ENCODE results near the gene EDIL3.
A peak's percentile ranks its signal among the peaks of the same experiment; 100 is the strongest.

EDIL3 gene

GRCh38 chr5:83988293-83988685 lies 396.4 kb downstream of the EDIL3 start:
- H2BK120ac ChIP-seq (ENCODE audit: low read depth, low read length), result no peak overlapping the region
- no peak overlapping the region for H3K27ac ChIP-seq (ENCODE audit: low read length, poor library complexity, severe bottlenecking)
- H2AK5ac ChIP-seq (ENCODE audit: low read length, severe bottlenecking), result peak overlapping the region; percentile 28
- peaks cover 3% of the 10 kb centered on the region for H3K4me1 ChIP-seq (ENCODE audit: control insufficient read depth, insufficient read depth, low read depth, low read length)
- no peak overlapping the region for H3K4ac ChIP-seq (ENCODE audit: low read depth in 1 of 2, low read length in 2 of 2)
- no peak overlapping the region for H4K8ac ChIP-seq (ENCODE audit: low read length)
- H2BK12ac ChIP-seq (ENCODE audit: low read length in 2 of 2), result no peak overlapping the region
- H3K36me3 ChIP-seq (ENCODE audit: control insufficient read depth in 1 of 2, insufficient read depth in 2 of 2, low read depth in 1 of 2, low read length in 2 of 2), result no peaks in the 10 kb centered on the region
- H4K91ac ChIP-seq (ENCODE audit: low read length), result no peak overlapping the region
- no peak overlapping the region for H3K4me2 ChIP-seq (ENCODE audit: low read length, poor library complexity, severe bottlenecking)
- peaks cover 15% of the 10 kb centered on the region for H3K79me1 ChIP-seq (replicated peaks; ENCODE audit: low read length, poor library complexity, severe bottlenecking)
- H3K14ac ChIP-seq (ENCODE audit: low read length in 2 of 2), result no peak overlapping the region
- no peak overlapping the region for H3K9ac ChIP-seq (ENCODE audit: low read length)
- H3K23ac ChIP-seq (ENCODE audit: low read length in 2 of 2), result no peak overlapping the region
- H2BK5ac ChIP-seq (ENCODE audit: low read depth, low read length, poor library complexity, severe bottlenecking), result no peak overlapping the region
- H2BK15ac ChIP-seq (ENCODE audit: low read depth, poor library complexity, severe bottlenecking), result no peak overlapping the region
- no peak overlapping the region for H3K18ac ChIP-seq (ENCODE audit: low read depth in 1 of 2, low read length in 2 of 2)
- H3K27me3 ChIP-seq (ENCODE audit: control insufficient read depth in 1 of 2, insufficient read depth in 1 of 2, low read length in 2 of 2), result no peaks in the 10 kb centered on the region
- DNase-seq, result no peak
- no peak overlapping the region for H3K4me3 ChIP-seq (ENCODE audit: insufficient read depth in 1 of 2, low read depth in 1 of 2, low read length in 2 of 2)
- no peaks in the 10 kb centered on the region for H3K9me3 ChIP-seq (ENCODE audit: control insufficient read depth, low read length)
- no peak overlapping the region for H2AFZ ChIP-seq (ENCODE audit: low read depth, low read length)

DNA sequence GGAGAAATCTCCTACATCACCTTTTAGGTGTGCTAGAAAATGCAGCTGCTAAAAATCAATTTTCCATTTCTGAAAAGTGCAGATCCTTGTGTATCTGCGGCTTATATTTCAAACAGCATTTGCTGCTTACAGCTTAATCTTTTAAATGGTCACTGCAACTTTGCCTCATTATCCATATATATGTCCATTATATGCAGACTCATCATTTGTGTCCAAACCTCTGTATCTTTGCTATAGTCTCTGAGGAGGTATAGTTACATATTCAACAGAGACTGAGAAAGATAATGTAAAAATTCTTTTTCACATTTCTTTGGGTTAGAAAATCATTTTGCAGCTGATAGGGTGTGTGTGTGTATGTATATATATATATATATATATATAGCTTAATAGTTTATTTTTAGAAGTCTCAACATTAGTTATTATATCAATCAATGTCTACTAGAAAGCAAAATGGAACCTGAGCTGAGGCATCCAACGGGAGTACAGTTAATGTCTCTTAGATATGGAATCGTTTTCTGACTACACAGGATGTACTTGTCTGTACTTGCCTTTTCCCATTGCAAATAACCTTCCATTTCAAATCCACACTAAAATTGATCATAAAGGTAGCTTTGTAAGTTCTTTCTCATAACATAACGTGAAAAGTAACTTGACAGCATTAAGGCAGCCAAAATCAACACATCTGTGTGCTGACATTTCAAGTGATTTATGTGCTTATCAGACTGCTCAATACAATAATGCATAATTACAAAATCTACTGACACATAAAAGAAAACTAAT lies 397.0 kb downstream of the EDIL3 start:
- Histone ChIP-seq H3K27ac (ENCODE audit: low read length, poor library complexity, severe bottlenecking) (no peak overlapping the region), H3K9ac (ENCODE audit: low read length) (no peak overlapping the region), H3K36me3 (ENCODE audit: control insufficient read depth in 1 of 2, insufficient read depth in 2 of 2, low read depth in 1 of 2, low read length in 2 of 2) (no peaks in the 10 kb centered on the region), H4K8ac (ENCODE audit: low read length) (no peak overlapping the region), H3K4me3 (ENCODE audit: insufficient read depth in 1 of 2, low read depth in 1 of 2, low read length in 2 of 2) (no peak overlapping the region), H3K4me1 (ENCODE audit: control insufficient read depth, insufficient read depth, low read depth, low read length) (peaks cover 2% of the 10 kb centered on the region), H2BK5ac (ENCODE audit: low read depth, low read length, poor library complexity, severe bottlenecking) (no peak overlapping the region), H2BK12ac (ENCODE audit: low read length in 2 of 2) (no peak overlapping the region), H2BK120ac (ENCODE audit: low read depth, low read length) (no peak overlapping the region), H2AK5ac (ENCODE audit: low read length, severe bottlenecking) (no peak overlapping the region), H3K18ac (ENCODE audit: low read depth in 1 of 2, low read length in 2 of 2) (no peak overlapping the region), H3K4ac (ENCODE audit: low read depth in 1 of 2, low read length in 2 of 2) (no peak overlapping the region), H3K27me3 (ENCODE audit: control insufficient read depth in 1 of 2, insufficient read depth in 1 of 2, low read length in 2 of 2) (no peaks in the 10 kb centered on the region), H3K23ac (ENCODE audit: low read length in 2 of 2) (no peak overlapping the region), H3K4me2 (ENCODE audit: low read length, poor library complexity, severe bottlenecking) (no peak overlapping the region), H2AFZ (ENCODE audit: low read depth, low read length) (no peak overlapping the region), H3K14ac (ENCODE audit: low read length in 2 of 2) (no peak overlapping the region), H4K91ac (ENCODE audit: low read length) (no peak overlapping the region), H3K79me1 (replicated peaks; ENCODE audit: low read length, poor library complexity, severe bottlenecking) (peaks cover 15% of the 10 kb centered on the region), H2BK15ac (ENCODE audit: low read depth, poor library complexity, severe bottlenecking) (no peak overlapping the region), H3K9me3 (ENCODE audit: control insufficient read depth, low read length) (no peaks in the 10 kb centered on the region)
- WGBS, result 86% methylated on average over 4 of the region's 4 CpGs
- DNase-seq, result no peak

GRCh38 chr5:83983852-83984251 lies 400.8 kb downstream of the EDIL3 start:
- no peak for DNase-seq
- Histone ChIP-seq H3K4me1 (ENCODE audit: control insufficient read depth, insufficient read depth, low read depth, low read length) (no peaks in the 10 kb centered on the region), H3K23ac (ENCODE audit: low read length in 2 of 2) (no peak overlapping the region), H4K91ac (ENCODE audit: low read length) (no peak overlapping the region), H3K9me3 (ENCODE audit: control insufficient read depth, low read length) (no peaks in the 10 kb centered on the region), H3K79me1 (replicated peaks; ENCODE audit: low read length, poor library complexity, severe bottlenecking) (peaks cover 16% of the 10 kb centered on the region), H3K9ac (ENCODE audit: low read length) (no peak overlapping the region), H3K4me2 (ENCODE audit: low read length, poor library complexity, severe bottlenecking) (no peak overlapping the region), H3K4ac (ENCODE audit: low read depth in 1 of 2, low read length in 2 of 2) (no peak overlapping the region), H3K27ac (ENCODE audit: low read length, poor library complexity, severe bottlenecking) (no peak overlapping the region), H2AK5ac (ENCODE audit: low read length, severe bottlenecking) (no peak overlapping the region), H3K14ac (ENCODE audit: low read length in 2 of 2) (no peak overlapping the region), H3K27me3 (ENCODE audit: control insufficient read depth in 1 of 2, insufficient read depth in 1 of 2, low read length in 2 of 2) (no peaks in the 10 kb centered on the region), H4K8ac (ENCODE audit: low read length) (no peak overlapping the region), H2AFZ (ENCODE audit: low read depth, low read length) (no peak overlapping the region), H2BK15ac (ENCODE audit: low read depth, poor library complexity, severe bottlenecking) (no peak overlapping the region), H2BK5ac (ENCODE audit: low read depth, low read length, poor library complexity, severe bottlenecking) (no peak overlapping the region), H3K36me3 (ENCODE audit: control insufficient read depth in 1 of 2, insufficient read depth in 2 of 2, low read depth in 1 of 2, low read length in 2 of 2) (no peaks in the 10 kb centered on the region), H2BK120ac (ENCODE audit: low read depth, low read length) (no peak overlapping the region), H2BK12ac (ENCODE audit: low read length in 2 of 2) (no peak overlapping the region), H3K18ac (ENCODE audit: low read depth in 1 of 2, low read length in 2 of 2) (no peak overlapping the region), H3K4me3 (ENCODE audit: insufficient read depth in 1 of 2, low read depth in 1 of 2, low read length in 2 of 2) (no peak overlapping the region)
- 96% methylated on average over 4 of the region's 4 CpGs for WGBS

DNA sequence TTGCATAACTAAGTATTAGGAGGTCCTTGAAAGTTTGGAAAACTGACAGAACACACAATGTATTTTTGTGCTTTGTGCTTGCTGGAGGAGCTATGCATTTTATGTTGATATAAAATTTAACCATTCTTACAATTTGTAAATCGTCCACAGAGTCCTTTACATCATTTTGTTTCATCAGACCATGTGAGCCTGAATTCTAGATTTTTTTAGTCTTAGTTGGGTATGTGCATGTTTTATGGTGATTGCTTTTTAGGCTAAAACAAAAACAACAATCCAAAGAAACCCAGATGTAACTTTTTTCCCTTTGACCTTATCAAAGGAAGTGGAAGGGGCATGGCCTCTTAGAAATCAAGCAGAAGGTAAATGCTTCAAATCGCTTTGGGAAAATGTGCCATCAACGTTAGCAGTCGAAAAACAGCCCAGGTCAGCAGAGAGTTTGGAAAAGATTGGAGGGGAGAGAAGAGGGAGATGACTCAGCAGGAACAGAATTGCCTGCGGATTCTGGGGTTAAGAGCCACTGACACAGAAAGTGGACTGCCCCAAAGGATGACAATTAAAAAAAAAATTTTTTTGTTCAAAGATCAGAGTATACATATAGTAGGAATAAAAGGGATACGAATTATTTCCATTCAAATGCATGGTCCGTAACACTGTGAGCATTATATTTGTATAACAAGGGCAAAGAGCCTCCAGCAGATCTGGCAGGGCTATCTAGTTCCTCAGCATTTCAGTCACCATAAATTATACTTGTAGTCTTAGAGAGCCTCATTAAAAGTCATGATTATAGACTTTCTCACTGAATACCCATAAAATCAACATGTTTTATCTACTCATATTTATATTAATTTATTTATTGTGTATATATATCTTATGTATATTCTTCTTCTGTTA lies 410.5 kb downstream of the EDIL3 start:
- no peaks in the 10 kb centered on the region for H3K27me3 ChIP-seq (ENCODE audit: control insufficient read depth in 1 of 2, insufficient read depth in 1 of 2, low read length in 2 of 2)
- no peak overlapping the region for H2BK15ac ChIP-seq (ENCODE audit: low read depth, poor library complexity, severe bottlenecking)
- H3K36me3 ChIP-seq (ENCODE audit: control insufficient read depth in 1 of 2, insufficient read depth in 2 of 2, low read depth in 1 of 2, low read length in 2 of 2), result no peaks in the 10 kb centered on the region
- no peak overlapping the region for H4K8ac ChIP-seq (ENCODE audit: low read length)
- H3K79me1 ChIP-seq (replicated peaks; ENCODE audit: low read length, poor library complexity, severe bottlenecking), result peaks cover 3% of the 10 kb centered on the region
- H2AK5ac ChIP-seq (ENCODE audit: low read length, severe bottlenecking), result no peak overlapping the region
- no peak overlapping the region for H2AFZ ChIP-seq (ENCODE audit: low read depth, low read length)
- no peak overlapping the region for H3K4ac ChIP-seq (ENCODE audit: low read depth in 1 of 2, low read length in 2 of 2)
- no peak overlapping the region for H4K91ac ChIP-seq (ENCODE audit: low read length)
- no peak overlapping the region for H3K4me3 ChIP-seq (ENCODE audit: insufficient read depth in 1 of 2, low read depth in 1 of 2, low read length in 2 of 2)
- DNase-seq, result peak; percentile 67
- H2BK120ac ChIP-seq (ENCODE audit: low read depth, low read length), result no peak overlapping the region
- no peak overlapping the region for H3K14ac ChIP-seq (ENCODE audit: low read length in 2 of 2)
- H2BK12ac ChIP-seq (ENCODE audit: low read length in 2 of 2), result no peak overlapping the region
- H3K9me3 ChIP-seq (ENCODE audit: control insufficient read depth, low read length), result no peaks in the 10 kb centered on the region
- H3K27ac ChIP-seq (ENCODE audit: low read length, poor library complexity, severe bottlenecking), result peak overlapping the region; percentile 38
- WGBS, result 4% methylated on average over 5 of the region's 7 CpGs
- H3K4me2 ChIP-seq (ENCODE audit: low read length, poor library complexity, severe bottlenecking), result no peak overlapping the region
- H3K18ac ChIP-seq (ENCODE audit: low read depth in 1 of 2, low read length in 2 of 2), result no peak overlapping the region
- no peak overlapping the region for H3K23ac ChIP-seq (ENCODE audit: low read length in 2 of 2)
- H3K4me1 ChIP-seq (ENCODE audit: control insufficient read depth, insufficient read depth, low read depth, low read length), result peaks cover 2% of the 10 kb centered on the region
- H2BK5ac ChIP-seq (ENCODE audit: low read depth, low read length, poor library complexity, severe bottlenecking), result no peak overlapping the region
- H3K9ac ChIP-seq (ENCODE audit: low read length), result no peak overlapping the region
